COLO829 (cell line): ENCODE measurements around the gene WASHC3.

ENCODE experiments used
- DNase-seq: peaks from one replicate; pipeline ENCODE4 v3.0.0; 2012; ENCODE audit warnings: low spot score

The WASHC3 gene

DNA sequence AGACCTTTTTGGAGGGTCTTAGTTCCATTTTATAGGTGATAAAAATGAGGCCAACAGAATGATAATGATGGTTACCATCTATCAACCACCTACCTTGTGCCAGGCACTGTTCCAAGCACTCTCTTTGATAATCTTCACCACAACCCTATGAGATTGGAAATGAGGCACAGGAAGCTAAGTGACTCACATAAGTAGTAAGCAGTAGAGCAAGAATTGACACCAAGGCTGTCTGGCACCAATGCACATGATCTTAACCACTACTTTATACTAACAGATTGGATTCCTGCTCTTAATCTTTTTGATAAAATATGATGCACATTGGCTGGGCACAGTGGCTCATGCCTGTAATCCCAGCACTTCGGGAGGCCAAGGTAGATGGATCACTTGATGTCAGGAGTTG, 93.0 kb downstream of the WASHC3 start:
- DNase-seq, result no peak

DNA sequence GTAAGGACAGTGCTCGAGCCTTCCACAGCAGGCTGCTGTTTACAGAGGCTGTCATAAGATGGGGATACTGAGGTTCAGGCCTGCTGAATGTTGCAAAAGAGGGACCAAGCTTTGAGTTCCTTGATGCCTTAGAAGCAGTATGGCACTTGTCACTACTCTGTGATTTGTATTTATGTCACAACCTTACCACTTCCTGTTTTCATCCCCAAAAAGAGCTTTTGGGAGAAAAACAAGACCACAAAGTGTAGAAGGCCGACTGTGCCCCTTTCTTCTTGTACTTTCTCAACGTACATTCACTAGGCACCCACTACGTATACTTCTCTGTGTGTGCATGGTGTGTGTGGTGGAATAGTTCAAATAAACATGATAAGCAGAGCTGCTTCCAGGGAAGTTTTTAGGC, 94.3 kb downstream of the WASHC3 start:
- no peak for DNase-seq

DNA sequence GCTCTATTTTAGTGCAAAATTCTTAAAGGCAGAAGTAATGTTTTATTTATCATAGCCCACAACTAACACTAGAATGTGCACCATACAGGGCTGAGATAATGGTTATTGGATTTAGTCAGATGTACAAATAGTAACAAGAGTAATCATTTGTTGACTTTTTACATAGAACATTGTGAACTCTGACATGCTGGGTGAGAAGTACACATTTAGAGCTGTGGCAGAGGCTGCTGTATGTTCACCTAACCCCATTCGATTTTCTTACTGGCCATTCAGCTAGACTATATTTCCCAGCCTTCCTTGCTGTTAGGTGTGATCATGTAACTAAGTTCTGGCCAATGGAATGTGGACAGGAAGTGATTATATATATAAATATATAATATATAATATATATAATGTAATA, 95.3 kb downstream of the WASHC3 start:
- no peak for DNase-seq

DNA sequence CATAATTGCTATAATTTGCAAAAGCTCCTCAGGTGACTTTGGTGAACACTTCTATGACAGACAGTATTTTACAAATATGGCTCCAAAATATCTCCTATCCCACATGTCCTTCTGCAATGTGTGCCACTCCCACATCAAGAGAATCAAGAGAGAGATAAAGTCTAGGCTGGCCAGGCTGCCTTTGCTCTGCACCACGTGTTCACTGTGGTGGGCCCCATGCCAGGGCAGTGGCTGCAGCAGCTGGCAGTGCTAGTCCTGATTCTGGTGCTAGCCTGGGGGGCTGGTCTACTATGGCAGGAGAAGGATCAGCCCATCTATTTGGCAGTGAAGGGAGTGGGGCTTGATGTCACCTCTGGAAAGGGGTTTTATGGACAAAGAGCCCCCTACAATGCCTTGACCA, 98.1 kb downstream of the WASHC3 start:
- no peak for DNase-seq
